GM18873 (cell line): ENCODE measurements around the gene PDSS2.

ENCODE experiments used
- ATAC-seq: cut with Tn5 transposase; IDR thresholded peaks from one replicate; pipeline ENCODE4 v1.9.1; 2021; ENCODE audit warnings: mild to moderate bottlenecking, moderate library complexity, moderate number of reproducible peaks; ENCODE audit not compliant: unreplicated experiment, low FRiP score

PDSS2 gene, protein sequence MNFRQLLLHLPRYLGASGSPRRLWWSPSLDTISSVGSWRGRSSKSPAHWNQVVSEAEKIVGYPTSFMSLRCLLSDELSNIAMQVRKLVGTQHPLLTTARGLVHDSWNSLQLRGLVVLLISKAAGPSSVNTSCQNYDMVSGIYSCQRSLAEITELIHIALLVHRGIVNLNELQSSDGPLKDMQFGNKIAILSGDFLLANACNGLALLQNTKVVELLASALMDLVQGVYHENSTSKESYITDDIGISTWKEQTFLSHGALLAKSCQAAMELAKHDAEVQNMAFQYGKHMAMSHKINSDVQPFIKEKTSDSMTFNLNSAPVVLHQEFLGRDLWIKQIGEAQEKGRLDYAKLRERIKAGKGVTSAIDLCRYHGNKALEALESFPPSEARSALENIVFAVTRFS

DNA sequence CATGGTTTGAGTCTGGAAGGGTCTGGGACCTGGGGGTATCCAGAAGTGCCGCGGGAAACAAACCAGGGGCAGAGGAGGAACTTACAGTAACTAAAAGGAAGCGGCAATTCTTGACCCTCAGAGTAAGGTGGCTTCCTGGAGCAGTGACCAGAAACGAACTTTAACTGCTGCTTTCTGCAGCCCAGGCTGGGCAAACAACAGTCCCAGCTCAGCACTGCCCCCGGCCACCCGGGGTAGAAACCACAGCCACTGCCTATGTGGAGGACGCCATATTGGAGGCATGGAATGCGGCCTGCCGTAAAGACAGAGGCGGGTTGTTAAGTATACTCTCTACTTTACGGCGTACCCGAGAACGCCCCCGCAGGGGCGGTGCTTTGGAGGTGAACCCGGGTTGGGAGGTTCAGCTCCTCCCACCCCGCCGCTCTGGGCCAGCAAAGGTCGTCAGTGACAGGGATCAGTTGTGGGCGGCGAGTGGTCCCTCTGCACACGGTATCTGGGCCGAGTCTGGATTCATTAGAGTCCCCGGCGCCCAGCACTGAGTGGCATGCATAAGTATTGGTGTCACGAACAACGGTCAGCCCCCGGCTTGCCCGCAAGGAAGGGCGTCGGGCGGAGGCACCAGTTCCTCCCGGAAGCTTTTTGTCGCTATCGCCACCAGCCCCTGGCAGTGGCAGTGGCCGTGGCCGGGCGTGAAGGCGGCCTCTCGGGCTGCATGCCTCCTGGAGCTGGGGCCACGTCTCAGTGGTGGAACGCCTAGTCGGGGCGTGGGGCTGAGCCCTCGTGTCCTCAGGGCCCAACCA, at the start of gene PDSS2:
TSS of gene PDSS2 (minus strand) at position 282 of the 800 bp plus-strand sequence. CDS start at position 3, 279 bp downstream.
- ATAC-seq = peak; percentile 92

DNA sequence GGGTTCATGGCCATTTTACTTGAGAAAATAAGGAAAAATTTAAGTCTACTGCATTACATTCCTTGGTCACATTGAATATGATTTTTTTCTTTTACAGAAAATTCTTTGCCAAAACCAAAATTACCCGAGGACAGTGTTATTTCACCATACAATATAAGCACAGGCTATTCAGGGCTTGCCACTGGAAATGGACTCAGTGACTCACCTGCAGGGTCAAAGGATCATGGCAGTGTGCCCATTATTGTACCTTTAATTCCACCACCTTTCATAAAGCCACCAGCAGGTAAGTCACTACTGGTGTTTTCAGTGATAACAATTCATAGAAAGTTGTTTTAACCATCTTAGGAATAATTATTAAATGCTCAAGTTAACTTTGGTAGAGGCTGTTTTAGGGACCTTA, 46.8 kb upstream of the PDSS2 start:
- ATAC-seq = no peak

DNA sequence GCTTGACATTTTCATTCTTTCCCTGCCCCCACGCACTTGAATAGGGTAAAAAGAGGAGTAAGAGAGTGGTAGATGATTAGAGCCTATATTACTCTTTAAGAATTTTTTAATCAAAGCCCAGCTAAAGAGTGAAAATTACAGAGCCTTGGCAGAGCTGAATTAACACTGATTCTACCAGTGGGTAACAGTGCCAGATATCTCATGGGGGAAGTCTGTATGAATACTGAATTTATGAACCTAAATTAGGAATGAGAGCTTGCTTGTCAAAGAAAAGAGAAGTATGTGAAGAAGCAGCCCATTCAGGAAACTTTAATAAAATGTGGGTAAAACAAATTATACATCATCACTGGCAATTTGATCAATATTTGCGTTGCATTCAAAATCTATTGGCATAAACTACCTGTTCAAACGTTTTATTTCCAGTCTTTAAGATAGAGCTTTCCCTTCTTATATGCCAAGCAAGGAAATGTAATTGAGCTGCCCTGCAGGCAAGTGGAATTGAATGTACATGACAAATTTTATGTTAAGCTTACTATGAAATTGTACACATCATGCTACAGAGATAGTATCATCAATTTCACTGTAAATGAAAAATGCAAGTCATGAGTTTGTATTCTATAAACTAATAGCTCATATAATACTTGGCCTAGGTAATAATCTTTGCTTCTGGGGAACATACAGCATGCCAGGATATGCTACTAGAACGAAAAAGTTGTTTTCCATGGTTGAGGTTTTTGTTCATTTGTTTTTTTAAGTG, 45.1 kb upstream of the PDSS2 start:
- ATAC-seq = no peak

DNA sequence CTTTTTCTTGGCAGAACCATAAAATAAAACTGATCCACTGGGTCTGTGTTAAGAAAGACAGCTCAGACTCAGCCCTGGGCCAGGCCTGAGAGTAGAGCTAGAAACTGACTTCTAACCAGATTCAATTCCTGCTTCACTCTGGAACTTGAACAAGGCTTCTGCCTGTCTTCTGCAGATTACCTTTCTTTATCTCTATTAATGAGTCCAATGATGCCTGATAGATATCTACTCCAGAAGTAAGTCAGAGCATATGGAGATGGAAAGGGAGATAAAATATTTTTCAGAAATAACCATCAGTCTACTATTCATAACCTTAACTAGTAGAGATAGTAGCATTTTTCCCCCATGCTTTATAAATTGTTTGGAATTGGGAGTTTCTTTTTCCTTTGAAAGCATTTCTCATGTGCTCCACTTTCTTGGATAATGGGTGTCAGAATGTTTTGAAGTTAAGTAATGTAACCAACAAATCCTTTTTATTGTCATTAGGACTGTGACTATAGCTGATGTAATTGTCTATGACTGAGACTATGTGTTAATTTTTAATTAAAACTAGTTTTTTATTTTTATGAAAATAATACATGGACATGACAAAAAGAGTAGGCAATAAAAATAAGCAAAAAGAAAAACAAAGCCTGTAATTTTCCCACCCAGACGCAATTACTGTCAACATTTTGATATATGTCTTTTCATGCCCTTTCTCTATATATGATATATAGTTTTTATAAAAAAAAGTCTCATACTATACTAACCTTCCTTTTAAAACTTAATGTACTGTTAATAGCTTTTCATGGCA, 37.7 kb upstream of the PDSS2 start:
- ATAC-seq = no peak

DNA sequence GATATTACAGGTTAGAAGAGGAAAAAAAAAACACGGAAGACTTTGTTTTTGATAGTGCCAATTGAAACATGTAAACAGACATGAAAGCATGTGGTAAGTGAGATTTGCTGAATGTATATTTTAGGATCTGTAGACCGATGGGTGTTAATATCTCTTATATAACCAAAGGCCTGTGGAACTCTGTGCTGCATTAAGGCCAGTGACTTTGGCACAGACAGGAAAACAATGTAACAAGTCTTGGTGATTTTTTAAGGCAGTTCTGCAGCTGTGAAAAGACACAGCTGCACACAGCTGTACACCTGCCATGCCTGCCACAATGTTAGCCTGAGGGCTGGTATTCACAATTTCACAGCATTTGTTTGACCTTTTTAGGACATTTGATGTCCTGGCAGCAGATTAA, 36.6 kb upstream of the PDSS2 start:
- ATAC-seq = no peak

DNA sequence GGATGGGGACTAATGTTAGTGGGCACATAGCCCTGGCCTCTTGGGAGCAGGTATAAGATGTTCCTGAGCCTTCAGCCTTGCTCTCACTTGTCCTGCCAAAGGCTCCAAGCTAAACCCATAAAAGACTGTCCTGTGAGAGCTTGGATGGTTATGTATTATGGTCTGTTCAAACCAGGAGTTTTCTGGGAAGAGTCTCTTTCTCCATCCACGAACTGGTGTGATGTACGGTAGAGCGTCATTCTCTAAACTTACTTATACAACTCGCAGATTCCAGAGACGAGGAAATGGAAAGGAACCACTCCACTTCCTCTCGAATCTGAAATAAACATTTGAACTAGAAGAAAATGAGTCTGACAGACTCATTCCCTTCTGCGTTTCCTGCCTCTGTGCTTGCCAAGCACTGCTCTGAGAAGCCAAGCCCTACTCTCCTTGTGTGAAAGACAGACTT, 35.9 kb upstream of the PDSS2 start:
- no peak for ATAC-seq

DNA sequence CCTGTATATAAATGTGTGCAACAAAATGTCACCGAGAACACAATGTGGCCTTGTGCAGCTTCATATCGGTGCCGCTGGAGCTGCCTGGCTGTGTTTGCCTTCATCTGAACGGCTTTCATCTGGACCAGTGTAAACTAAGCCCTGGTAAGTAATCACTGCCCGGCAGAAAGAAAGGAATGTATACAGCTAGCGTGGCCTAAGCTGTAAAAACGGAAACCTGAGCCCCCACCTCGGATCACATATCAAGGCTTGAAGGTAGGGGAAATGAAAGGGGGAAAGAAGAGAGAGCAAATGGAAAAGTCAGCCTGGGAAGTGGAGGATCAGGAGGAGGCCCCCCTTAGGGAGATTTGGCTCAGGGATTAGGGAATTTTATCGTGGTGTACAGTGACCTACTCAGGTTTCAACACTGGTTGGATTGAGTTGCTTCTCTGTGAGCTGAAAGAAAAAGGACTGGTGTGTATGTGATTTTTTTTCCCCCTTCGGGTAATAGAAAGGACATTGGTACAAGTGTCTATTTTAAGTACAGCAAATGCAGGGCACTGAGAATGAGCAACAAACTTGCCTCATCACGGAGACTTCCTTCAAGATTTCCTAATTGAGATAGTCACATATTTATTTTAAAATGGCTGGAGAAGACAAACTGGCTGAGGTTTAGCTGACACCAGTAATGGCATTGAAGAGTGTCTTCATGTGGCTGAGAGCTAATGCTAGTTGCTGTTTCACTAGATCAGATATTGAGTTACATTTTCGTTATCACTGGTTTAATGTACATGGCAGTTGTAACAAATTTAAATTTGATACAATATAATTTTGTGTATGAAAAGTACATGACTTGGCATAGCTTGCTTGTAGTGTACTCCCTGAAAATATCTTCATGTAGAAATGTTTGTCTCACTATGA, 34.0 kb upstream of the PDSS2 start:
- no peak for ATAC-seq

DNA sequence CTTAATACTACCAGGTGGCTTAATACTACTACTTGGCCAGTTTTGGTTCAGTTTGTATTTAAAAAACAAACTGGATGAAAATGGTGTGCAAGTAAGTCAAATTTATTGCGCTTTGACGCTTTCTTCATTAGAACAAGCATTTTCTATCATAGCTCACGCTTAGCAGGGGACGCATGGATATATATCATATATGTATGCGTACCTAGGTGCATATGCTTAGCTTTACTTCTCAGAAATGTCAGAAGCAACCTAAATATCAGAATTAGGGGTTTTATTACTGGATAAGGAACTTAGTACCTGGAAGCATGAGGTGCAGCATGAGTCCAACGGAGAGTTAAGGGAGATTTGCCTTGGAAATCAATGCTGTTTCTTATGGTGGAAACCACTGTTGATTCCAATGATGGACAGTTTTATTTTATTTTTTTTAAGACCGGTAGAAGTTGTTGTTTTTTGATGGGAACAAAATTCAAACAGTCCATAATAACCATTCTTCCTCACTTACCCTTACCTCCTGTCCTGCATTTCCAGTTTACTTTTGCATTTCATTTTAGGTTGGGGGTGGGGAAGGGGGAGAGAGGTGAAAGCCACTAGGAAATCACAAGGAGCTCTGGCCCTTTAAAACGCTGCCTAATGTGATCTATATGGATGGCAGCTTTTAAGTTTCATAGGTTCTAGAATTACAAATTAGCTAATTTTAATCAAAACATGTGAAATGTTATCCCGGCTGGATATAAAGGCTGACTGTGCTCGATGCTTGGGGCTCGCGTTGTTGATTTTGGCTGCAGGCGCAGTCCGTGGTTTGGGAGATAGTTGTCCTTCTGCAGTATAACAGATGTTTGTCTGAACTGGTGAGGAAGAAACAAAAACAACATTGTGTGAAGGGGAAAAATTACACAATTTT, 32.6 kb upstream of the PDSS2 start:
- no peak for ATAC-seq

DNA sequence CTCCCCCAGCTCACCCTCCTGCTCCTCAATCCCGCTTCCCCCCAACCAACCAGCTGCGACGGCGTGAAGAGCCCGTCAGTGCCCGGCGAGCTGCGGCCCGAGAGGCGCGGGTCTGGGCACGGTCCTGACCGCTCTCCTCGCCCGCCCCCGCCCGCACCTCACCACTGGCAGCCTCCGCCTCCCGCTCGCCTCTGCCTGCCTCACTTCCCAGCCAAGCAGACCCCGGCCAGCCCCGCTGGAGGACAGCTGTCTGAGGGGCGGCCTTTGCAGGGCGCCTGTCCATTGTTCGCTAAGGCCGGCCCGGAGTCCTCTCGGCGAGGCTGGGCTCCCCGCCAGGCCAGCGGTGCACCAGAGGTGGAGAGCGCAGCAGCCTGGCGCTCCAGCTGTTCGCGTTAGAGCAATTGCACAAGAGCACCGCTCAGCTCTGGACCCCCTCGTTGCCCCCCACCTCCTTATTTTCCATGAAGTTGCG, 31.8 kb upstream of the PDSS2 start:
- ATAC-seq = no peak

DNA sequence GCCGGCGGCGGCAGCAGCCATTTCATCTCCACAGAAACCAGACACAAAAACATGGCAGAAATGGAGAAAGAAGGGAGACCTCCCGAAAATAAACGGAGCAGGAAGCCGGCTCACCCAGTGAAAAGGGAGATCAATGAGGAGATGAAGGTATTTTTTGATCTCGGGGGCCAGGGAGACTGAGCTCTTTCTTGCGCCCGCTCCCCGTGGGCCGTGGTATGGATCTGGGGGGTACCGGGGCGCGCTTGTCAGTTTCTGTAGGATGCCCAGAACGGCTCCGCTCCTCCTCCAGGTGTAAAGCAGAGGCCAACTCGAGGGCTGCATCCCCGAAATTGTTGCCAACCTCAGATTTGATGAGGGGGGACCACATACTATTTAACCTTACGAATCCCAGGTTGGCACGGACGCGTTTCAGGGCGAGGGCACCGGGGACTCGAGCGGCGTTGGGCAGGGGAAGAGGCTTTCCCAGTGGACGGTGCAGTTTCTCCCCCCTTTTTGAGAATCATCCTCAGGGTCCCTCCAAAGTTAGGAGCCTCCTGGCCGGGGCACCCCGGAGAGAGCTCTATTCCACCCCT, 31.3 kb upstream of the PDSS2 start:
- no peak for ATAC-seq

DNA sequence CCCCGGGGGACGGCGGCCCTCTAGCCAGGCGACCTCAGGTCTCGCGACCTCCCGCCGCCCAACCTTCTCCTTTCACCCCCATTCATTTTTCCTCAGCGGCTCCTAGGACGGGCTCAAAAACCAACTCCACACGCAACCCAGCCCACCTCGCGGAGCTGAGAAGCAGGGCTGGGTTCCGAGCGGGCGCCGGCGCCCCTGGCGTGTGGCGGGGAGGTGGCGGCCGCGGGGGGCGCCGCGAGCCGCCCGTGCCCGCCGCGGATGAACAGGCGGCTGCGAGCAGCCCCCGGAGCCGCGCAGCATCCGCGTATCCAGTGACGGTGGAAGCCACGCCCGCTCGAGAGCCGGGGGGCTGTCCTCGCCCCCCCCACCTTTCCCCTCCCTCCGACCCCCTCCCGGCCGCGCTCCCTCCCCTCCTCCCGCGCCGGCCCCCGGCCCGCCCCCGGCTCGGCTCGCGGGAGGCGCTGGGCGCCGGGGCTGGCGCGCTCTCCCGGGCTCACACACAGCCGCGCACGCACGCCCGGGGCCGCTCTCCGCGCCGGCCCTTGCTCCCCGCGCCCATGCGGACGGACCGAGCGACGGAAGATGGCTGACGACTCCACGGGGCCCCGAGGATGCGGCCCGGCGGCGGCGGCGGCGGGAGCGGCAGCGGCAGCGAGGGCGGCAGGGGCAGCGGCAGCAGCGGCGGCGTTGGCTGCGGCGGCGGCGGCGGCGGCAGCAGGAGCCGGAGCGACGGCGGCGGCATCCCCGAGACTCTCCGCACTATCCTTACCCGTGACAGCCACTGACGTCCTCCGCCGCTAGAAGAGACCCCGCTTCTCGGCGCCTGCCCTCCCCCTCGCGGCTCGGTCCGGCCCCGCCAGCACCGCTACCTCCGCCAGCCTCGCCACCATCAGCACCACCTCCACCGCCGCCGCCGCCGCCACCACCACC, 30.5 kb upstream of the PDSS2 start, which contains the start of gene SOBP:
TSS of gene SOBP (plus strand) at position 482 of the 930 bp plus-strand sequence. CDS start 500 bp downstream, outside the sequence.
- ATAC-seq = no peak

DNA sequence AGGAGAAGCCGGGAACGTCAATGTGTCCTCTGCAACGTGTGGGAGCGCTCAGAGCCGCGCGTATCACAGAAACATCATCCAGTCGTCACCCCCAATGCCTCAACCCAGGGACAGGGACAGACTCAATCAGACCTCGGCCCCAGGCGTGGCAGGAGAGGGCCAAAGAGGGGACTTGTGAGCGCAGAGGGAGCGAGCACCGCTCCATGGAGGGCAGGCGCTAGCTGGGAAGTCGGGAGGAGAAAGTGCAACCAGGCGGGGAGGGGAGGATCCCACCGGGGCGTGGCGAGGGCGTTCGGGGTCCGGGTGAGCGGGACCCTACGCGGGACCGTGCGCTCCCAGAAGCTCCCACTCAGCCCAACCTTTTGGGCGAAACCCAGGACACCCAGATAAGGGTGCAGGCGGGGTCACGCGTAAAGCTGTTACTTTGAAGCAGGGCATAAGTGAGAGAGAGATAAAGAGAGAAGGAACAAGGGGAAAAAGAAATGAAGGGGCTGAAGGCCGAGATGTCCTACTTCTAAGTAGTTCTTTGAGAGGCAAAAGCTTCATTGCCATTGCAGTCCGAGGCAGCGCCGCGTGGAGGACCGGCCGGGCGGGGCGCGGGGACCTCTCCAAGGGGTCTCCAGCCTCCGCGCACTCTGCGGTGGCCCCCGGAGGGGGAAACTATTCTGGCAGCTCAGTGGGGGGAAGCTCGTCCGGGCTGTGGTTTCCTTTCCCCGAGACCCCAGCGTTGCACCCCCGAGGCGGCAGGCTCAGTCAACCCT, 29.7 kb upstream of the PDSS2 start:
- no peak for ATAC-seq

DNA sequence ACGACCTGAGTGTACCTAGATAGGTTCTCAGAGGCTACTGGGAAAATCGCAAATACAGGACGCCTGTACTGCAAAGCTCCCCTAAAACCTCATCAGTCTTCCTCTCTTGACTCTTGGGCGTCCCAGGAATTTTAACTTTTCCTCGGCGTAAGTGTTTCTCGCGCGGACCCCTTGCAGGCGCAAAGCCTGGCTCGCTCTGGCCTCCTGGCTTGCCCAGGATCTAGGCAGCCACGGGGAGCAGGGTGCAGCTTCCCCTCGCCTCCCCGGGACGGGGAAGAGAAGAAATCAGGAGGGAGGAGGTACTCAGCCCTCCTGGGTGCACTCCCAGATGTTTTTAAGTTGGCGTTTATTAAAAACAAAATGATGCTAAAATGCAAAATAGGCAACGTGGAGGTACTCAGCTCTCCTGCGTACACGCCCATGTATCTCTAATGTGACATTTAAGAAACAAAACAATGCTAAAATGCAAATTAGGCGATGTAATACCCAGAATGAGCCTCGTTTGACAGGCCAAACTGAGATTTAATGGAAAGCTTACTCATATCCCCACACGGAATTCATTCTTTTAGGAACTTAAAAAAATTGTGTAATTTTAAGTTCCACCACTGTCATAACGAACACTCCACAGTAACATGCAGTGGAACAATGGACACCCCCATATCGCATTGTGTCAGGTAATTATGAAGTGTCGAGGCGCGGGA, 29.0 kb upstream of the PDSS2 start:
- ATAC-seq = no peak

DNA sequence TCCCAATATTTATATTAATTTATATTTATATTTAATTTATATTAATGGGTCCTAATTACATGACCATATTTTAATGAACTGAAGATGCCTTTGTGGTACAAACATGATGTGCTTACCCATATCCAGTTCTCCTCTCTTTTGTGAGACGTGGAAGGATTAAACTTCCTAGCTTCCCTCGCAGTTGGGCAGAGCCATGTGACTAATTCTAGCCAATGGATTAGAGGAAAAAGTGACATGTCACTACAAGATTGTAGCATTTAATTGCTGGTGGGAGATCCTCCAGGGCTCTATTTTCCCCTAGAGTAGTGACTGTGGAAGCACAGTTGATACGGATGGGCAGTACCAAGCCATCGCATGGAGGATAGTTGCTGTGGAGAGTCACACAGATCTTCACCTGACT, 25.8 kb upstream of the PDSS2 start:
- ATAC-seq = no peak

DNA sequence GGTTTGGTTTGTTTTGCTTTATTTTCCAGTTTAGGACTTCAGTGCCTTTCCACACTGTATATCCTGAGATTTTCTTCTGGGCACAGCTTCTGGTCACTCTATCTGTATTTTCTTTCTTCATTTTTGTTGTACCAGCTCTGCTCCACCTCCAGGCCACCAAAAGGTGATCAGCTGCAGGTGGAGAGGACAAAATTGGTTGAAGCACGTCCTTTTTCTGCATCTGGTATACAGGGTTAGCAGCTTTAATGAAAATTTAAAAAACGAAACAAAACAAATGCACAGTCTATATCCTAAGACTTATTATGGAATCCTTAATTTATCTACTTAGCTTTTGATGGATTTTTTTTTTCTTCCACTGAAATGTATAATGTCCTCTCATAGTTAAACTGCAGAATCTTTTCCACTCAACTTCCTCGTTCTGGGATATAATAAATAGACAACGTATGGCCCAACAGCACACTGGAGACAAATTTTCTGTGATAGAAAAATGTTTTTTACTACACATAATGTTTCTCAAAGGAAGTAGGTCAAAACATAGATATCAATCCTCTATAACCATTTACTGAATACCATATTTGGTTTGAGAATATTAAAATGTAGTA, 19.8 kb upstream of the PDSS2 start:
- no peak for ATAC-seq
